Jurkat, Clone E6-1 (cell line): ENCODE data around the gene SP110.
"Not testable (repeated sequence)": the region's sequence is repeated elsewhere in the genome, so short reads cannot be mapped to it uniquely, and the experiment has no call there.

Source experiments
- DNase-seq: peaks from one replicate; pipeline ENCODE4 v3.0.0-alpha.2; 2011; ENCODE audit warnings: low read depth, low spot score
- H3K4me3 ChIP-seq: 2 replicates; pipeline ENCODE4 v1.5.1; 2011; ENCODE audit warnings: mild to moderate bottlenecking, low read length, control low read depth, moderate library complexity

Gene SP110

DNA sequence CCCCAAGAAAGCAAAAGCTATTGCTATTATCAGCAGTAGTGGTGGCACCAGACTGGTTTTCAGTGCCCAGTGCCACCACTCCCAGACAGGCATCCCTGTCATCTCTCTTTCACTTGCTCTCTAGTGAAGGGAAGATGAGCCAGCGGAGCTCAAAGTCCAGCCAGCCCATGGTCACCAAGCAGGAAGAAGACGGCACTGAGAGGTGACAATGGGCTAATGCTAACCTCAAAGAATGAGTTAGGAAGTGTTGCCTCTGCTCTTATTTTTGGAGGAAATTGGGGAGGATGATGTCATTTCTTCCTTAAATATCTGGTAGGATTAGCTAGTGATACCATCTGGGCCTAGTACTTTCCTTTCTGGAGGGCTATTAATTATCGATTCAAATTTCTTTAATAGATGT is 7.4 kb upstream of the SP110 start:
- no peak overlapping the region for H3K4me3 ChIP-seq
- DNase-seq = no peak

DNA sequence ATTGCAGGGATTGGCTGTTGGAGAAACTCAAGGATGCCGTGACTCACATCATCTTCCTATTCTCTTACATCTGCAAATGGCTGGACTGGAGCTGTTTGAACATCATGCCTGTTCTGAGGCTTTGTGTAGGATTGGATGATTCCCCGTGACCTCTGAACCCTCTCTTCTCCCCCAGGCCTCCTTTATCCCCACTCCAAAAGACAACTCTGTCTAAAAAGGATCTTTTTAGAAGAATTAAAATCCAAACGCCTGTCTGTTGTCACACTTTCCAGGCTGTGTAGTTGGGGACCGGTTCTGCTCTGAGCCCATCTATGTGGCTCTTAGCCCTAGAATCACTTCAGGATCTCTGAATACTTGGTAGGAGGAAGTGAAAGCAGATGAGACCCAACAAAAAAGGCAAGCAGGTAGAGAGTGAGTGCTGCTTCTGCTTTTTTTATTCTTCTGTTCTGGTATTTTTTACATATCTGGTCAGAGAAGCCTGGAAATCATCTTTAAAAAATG is 6.3 kb upstream of the SP110 start:
- DNase-seq = no peak
- no peak overlapping the region for H3K4me3 ChIP-seq

DNA sequence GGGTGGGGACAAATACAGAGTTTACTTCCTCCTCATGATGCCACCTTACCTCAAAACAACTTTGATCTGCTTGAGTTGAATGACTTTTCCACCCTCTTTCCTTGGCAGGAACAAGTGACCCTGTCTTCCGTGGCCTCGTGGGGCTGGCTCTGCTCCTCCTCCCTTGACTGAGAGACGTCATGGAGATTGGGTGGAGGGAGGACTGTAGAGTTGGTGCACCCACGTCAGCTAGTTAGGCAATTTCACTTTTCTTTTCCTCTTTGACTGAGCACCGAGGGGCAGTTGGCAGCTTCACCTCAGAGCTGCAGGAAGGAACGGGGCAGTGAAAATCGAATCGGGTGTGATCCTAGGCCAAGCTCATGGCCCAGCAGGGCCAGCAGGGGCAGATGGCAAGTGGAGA is 5.7 kb upstream of the SP110 start, which contains the start of gene SP140:
Gene SP140, plus strand, starts transcription at position 251 of the 400 bp plus-strand sequence. Its CDS starts 109 bp downstream, at position 360.
- DNase-seq = no peak
- H3K4me3 ChIP-seq = no peak within 1 kb of the TSS

DNA sequence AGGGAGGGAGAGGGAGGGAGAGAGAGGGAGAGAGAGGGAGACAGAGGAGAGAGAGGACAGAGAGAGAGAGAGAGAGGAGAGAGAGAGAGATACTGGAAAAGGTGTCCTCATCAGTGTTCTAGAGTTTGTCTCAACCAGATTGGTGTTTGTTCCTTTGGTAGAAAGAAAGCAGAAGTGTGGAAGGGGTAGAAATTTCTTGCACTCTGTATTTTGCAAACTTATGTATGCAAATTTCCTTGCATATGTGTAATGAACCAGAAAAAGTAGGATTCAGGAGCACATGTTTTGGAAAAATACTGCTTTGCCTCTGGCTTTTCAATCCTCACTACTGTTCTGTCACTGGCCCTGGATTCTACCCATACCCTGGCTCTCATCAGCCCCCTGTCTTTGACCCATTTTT is 4.7 kb upstream of the SP110 start:
- H3K4me3 ChIP-seq = no peak overlapping the region
- DNase-seq = no peak

DNA sequence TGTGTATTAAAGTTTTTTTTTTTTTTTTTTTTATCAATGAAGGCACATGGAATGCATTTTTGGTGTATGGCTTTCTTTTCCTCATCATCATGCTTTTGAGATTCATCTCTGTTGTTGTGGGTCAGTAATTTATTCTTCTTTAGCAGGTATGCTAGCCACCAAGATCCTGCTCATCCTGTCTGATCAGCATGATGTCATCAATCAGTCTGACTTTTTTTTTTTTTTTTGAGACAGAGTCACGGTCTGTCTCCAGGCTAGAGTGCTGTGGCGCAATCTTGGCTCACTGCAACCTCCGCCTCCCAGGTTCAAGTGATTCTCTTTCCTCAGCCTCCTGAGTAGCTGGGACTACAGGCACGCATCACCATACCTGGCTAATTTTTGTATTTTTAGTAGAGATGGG is 3.0 kb upstream of the SP110 start:
- DNase-seq, H3K4me3 ChIP-seq: not testable (repeated sequence)

DNA sequence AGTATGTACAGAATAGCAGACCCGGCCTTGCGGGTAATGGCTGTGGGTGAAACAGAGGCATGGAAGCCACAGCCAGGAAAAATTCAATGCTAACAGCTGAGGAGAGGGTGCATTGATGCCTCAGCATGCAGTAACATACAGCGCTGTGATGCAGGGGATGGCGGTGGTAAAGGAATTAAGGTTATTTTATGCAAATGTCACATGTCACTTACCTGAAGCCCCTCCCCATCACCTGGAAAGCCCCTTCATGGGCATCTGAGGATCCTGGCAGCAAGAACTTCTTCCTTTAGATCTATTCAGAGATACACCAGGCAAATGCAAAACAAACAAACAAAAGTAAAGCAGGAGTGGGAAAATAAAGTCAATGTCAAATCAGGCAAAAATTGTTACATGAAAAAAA is 1.7 kb upstream of the SP110 start:
- H3K4me3 ChIP-seq = no peak overlapping the region
- no peak for DNase-seq

DNA sequence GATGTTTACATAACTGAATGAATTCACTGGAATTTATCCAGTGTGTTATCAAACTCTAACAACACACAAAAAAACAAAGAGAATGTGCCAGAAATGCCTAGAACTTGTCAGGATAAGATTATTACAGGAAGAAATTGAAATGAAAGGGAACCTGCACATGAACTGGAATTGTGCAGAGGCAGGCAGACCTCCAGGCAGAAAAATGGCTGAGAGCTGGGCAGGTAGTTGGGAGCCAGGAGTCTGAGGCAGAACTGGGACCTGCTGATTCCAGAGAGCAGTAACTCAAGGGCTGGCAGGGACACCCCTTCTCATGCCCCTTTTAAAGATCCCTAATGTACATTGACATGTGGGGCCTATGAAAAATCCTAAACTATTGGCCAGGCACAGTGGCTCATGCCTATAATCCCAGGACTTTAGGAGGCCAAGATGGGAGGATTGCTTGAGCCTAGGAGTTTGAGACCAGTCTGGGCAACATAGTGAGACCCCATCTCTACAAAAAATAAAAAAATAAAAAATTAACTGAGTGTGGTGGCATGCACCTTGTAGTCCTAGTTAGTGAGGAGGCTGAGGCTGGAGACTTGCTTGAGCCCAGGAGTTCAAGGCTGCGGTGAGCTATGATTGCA is 674 bp upstream of the SP110 start:
- peak overlapping the region; percentile 66 for H3K4me3 ChIP-seq
- DNase-seq = no peak

DNA sequence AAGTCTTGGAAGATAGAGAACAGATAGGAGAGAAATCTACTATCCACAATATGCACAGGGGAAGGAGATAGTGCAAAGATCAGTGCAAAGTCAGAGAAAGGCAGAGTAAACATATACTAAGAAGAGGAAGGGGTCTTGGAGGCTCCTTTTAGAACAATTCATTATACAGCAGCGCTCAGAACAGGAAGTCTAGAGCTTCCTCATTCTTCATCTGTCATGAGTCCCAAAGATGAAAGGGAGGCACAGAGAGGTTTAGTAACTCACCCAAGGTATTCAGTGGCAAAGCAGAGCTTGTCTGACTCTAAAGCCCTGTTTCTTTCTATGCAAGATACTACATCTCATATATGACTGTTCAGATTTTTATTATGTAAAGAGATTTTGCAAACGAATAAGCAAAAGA is 1.4 kb downstream of the SP110 start:
- DNase-seq = peak; percentile 71
- peak overlapping the region; percentile 66 for H3K4me3 ChIP-seq

DNA sequence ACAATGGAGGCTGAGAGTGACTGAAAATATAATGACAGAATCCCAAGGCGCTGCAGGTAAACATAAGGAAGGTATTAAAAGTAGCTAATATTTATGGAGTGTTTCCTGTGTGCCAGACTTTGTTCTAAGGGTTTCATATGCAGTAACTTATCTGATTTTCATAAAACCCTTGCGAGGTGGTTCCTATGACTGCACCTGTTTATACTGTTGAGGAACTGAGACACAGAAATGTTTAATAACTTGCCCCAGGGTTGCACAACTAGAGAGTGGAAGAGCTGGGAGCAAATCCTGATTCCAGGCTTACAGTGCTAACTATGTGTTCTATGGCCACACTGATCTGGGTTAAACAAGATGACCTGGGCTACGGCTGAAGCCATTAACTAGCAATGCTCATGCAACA is 2.4 kb downstream of the SP110 start:
- H3K4me3 ChIP-seq = no peak overlapping the region
- DNase-seq = no peak

DNA sequence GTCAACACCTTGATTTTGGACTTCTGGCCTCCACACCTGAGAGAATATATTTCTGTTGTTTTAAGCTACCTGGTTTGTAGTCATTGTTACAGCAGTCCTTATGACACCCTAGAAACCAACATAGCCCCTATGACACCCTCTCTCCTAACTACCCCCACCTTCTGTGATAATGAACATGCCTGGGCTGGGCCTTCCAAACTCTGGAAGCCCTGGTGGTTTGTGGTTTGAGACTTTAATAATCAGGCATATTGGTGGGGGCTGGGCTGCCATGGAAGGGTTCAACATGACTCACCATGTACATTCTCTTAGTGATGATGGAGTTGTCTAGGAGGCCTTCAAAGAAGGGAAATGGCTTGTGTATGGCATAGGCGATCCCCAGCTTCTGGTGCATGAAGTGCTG is 3.3 kb downstream of the SP110 start:
- DNase-seq = peak; percentile 21
- H3K4me3 ChIP-seq = no peak overlapping the region

DNA sequence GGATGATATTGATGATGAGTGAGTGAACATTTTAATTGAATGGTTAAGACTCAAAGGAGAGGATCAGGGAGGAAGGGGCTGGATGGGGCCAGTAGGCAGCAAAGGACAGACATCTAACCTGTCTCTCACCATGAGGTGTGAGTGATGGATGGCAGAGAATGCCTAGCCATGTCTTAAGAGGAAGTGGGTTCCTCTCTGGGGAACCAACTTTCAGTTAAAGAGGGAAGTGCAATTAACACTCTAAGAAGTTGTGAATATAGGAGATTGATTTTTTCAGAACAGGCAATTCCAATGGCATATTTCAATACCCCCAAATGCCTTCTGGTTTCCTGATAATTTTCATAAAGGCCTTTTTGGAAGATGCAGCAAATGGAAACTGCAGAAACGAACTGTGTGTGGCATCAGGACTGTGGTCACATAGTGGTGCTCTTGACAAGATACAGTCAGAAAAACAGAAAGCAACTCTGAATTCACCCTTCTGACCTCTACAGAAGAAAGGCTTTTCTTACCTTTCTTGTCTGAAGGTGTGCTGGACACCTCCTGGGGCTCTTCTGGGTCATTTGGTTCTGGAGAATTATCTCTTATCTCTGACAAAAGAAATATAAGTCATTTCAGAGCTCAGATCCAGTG is 10.2 kb downstream of the SP110 start:
- H3K4me3 ChIP-seq = no peak overlapping the region
- peak; percentile 54 for DNase-seq

DNA sequence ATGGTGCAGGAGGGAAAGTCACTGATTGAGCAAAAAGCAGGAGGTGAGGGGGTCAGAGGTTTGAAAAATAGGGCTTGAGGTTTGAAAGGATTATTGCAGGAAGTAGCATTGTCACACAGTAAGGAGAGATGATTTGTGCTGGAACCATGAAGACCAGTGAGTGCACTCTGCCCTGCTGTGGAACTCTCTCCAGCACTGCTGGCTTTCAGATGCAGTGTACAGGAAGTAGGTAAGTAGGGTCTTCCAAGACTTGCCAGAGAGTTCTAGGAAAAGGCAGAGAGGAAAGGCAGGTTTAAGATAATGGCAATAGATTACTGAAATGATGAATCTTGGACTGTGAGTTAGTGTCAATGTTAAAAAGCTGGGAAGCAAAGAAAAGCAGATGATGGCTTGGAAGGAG is 11.2 kb downstream of the SP110 start:
- no peak overlapping the region for H3K4me3 ChIP-seq
- no peak for DNase-seq

DNA sequence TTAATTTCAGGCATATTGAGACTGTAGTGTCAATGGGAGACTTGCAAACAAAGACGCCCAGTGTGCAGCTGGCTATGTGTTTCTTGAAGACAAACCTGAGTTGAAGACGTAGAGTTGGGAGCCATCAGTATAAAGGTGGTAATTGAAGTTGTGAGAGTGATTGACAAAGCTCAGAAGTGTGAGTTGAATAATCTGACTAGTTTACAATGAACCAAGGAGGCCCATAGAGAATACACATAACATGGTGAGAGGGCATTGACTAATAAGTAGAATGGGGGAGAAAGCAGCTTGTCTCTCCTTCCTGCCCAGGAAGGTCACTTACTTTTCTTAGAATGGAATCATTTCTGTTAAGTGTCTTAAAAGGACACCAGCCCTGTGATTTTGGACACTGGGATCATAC is 14.1 kb downstream of the SP110 start:
- DNase-seq = no peak
- no peak overlapping the region for H3K4me3 ChIP-seq

DNA sequence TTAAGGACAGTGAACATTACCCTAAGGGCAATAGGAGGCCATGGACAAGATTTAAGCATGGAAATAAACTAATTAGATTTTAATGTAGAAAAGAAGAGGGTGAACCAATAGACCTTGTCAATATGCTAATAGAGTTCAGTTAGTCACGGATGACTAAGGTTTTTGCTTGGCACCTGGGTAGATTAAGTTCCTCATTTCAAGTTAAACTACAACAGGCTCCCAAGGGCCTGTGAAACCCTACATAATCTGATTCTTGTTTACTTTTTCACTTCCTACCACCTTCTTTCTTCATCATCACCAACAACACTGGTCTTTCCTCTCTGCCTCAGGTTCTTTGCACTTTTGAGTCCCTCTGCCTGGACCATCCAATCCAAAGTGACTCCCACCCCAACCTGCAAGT is 14.8 kb downstream of the SP110 start:
- no peak overlapping the region for H3K4me3 ChIP-seq
- no peak for DNase-seq

DNA sequence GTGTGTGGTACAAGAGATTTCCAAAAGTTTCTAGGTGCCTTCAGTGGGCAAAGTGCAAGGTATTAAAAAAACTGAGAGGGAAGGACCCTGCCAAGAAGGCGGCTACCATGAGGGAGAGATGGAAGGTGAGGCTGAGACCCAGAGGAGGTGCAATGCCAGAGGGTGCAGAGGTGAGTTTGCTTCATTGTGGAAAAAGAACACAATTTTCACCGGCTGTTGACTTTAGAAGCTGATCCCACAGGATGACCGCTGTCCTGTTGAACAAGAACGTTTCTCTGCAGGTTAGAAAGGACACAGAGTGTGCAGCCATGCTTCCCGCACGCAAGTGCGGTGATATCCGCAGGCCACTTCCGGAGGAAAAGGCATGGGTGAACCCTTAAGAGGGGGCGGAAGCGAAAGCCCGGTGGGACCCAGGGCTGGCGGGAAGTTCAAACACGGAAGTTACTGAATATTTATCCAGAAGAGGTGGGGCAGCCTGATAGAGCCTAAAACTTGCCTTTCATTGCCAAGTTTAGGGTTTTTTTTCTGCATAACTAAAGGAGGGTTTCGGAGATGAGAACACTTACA is 16.6 kb downstream of the SP110 start:
- no peak for DNase-seq
- H3K4me3 ChIP-seq = no peak overlapping the region

DNA sequence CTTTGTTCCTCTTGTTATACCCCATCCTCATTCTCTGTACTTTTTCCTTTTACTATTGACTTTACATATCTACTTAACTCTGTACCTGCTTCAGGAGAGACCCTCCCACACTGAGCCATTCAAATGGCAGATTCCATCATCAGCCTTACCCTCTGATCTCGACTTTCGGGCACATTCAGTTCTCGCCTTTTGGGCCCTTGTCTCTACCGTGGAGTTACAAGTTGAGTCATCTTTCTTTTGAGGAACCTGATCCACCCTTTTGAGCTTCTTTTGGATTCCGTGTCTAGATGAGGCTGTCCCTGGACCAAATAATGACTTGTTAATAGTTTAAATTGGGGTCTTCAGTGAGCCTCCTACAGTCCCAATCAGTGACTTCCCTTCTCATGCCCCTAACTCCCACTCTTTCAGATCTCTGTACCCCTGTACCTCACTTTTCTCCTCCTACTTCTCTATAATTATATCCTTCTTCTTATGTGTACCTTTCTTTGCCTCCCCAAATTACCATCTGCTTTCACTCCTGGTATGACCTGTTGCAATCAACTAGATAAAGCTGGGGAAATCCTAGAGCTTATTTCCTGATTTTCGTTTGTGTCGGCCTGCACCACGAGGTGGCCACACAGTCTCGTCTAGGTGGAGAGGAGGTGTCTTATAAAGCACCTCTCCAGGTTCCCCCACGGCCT is 17.2 kb downstream of the SP110 start:
- H3K4me3 ChIP-seq = no peak overlapping the region
- no peak for DNase-seq

DNA sequence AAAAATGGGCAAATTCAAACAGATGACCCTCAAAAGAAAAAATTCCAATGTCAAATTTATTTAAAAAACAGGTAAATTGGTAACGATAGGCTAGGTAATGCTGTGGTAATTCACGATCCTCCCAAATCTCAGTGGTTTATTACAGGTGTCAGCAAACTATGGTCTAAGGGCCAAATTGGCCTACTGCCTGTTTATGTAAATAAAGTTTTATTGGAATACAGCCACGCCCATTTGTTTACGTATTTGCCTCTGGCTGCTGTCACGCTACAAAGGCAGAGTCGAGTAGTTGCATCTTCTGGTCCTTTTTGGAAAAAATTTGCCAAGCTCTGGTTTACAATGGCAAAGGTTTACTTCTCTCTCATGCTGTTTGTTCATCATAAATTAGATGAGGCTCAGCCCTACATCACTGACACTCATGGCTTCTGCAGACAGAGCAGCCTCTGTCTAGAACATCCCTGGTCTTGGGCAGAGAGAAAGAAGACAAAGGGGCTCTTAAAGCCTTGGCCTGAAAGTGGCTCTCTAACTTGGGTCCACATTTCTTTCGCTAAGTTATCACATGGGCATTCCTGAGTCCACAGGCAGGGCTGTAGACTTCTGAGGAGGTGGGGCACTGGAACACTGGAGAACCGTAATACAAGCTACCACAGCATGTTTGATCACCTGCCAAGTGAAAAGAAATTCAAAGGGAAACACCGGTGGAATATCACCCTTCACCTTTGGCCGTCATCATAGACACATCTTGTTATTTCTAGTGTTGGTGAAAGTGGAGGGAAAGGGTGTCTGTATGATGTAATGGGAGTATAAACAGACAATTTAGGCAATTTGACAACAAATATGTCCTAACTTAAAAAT is 34.8 kb downstream of the SP110 start:
- no peak for DNase-seq
- no peak overlapping the region for H3K4me3 ChIP-seq

DNA sequence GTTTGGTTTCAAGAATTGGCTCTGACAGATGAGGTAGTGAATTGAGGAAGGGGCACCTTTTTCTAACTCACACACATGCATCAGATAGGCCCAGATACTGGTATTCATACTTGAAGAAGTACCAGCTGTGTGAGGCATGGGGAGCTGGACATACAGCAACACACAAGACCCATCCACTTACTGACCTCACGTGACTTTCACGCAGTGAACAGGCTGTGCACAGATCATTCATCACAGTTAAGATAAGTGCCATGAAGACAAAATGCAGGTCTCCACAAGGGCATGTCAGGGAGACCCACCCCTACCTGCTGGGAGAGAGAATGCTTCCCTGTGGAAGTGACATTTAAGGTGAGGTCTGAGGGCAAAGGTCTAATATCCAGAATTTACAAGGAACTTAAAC is 38.6 kb downstream of the SP110 start:
- H3K4me3 ChIP-seq = no peak overlapping the region
- DNase-seq = no peak

DNA sequence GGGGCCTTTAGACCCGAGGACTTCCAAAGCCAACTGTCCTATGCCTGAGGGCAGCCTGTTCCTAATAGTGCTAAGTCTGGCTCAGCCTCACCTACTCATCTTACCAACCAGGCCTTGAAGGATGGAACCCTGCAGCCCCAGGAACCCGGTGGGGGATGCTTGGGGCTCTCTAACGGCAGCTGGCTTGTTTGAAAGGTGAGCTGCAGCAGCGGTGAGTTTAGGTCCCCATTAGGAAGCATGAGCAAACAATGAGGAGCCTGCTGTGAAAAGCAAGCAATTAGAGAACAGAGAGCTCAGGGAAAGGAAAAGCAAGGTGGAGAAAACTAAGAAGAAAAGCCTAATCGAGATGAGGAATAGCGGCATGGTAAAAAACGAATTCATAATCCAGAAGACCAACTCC is 39.9 kb downstream of the SP110 start:
- no peak for DNase-seq

More for the DNA sequence above, 39.9 kb downstream of the SP110 start:
- H3K4me3 ChIP-seq = no peak overlapping the region
